AG20443 (cell line): Measurements from ENCODE around the gene SLC16A12.
"Not testable (repeated sequence)": the region's sequence is repeated elsewhere in the genome, so short reads cannot be mapped to it uniquely, and the experiment has no call there.

Experiments used
- DNase-seq: peaks from one replicate; pipeline ENCODE4 v3.0.0; 2012; ENCODE audit warnings: low spot score, mixed read lengths

The SLC16A12 gene

DNA sequence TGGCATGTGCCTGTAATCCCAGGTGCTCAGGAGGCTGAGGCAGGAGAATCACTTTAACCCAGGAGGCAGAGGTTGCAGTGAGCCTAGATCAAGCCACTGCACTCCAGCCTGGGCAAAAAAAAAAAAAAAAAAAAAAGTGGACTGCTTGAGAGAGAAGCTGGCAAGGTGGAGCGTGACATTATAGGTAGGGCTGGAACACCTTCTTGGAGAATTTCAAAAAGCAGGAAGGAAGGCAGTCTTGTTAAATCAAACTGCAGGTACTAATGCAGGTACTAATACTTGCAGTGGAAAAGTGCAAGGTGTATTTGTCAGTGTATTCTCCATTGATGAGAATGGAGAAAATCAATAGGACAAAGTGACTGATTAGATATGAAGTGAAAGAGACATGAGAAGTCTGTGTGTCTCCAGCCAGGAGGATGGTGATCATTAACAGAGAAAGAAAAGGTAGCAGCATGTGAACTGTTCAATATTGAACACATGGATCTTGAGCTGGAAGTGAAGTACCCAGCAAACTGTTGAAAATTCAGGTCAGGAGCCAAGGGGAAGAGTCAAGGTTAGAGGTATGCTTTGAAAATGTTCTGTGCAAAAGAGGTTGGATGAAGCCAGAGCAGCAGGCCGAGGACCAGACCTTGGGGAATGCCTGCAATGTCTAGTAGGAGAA is 12.6 kb upstream of the SLC16A12 start:
- DNase-seq = no peak

- DNase-seq = not testable (repeated sequence)
These were observed 11.3 kb upstream of the SLC16A12 start for GRCh38 chr10:89546651-89547050.

DNA sequence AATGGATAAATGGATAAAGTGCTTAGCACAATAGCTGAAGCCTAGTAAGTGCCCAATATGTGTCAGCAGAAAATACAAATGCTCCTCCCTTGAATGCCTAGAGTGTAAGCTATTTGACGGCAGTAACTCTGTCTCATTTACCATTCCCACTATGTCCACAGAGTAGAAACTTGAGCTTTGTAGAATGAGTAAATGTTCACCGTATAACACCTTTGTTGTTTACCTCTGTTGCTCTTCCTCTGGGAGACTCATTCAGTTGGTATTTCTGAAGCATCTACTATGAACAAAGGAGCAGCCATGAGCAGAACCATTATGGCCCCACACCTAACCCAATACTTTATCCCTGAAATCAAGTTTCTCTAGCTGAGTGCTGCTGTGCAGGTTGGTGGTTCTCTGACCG is 8.4 kb upstream of the SLC16A12 start:
- no peak for DNase-seq

GRCh38 chr10:89540420-89540949 is 5.1 kb upstream of the SLC16A12 start:
- DNase-seq = peak; percentile 39

GRCh38 chr10:89537364-89537763 is 2.0 kb upstream of the SLC16A12 start:
- no peak for DNase-seq

DNA sequence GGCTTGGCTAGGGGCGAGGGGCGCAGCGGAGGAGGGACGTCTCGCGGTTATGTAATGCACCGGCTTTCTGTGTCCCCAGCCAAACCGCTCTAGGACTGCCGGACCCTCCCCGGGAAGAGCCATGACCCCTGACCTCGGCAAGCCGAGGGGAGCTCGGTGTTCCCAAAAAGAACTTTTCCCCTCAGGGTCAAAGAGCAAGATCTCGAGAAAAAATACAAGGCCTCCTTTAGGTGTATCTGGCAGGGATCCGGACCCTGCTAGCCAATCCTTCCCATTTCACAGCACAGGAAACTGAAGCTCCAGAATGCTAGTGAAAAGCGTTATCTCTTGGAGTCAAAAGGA is 590 bp upstream of the SLC16A12 start:
- no peak for DNase-seq

DNA sequence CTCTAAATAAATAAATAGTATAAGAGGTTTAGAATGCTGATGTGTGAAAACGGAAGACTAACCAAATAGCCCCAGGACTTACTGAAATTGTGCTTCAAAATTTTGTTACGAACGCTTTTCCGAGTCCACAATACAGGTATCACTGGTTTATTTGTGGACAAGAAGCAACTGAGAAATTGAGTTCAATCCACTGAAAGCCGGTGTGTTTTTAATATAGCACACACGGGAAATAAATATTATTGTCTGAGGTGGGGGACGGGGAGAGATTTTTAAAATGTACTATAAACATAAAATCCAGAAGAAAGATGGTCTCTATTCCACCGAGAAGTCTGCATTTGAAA is 598 bp downstream of the SLC16A12 start:
- no peak for DNase-seq

GRCh38 chr10:89532476-89532875 is 2.9 kb downstream of the SLC16A12 start:
- DNase-seq = no peak

DNA sequence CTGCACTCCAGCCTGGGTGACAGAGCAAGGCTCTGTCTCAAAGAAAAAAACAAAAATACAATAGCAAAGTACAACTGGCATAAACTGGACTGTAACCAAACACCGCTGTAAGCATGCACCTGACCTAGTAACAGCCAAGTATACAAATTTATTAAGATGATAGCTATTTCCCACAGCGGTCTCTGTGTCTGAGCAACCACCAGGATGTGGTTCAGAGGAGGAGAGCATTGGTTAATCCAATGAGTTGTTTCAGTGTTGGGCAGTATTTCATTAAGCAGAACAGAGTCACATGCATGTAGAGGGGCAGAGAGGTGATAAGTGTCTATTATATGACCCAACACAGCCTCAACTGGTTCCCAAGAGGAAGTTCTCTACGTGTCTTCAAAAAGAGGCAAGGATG is 4.0 kb downstream of the SLC16A12 start:
- no peak for DNase-seq

- DNase-seq = not testable (repeated sequence)
These were observed 5.7 kb downstream of the SLC16A12 start for GRCh38 chr10:89529711-89530110.

- no peak for DNase-seq
These were observed 9.0 kb downstream of the SLC16A12 start for GRCh38 chr10:89526358-89526757.

DNA sequence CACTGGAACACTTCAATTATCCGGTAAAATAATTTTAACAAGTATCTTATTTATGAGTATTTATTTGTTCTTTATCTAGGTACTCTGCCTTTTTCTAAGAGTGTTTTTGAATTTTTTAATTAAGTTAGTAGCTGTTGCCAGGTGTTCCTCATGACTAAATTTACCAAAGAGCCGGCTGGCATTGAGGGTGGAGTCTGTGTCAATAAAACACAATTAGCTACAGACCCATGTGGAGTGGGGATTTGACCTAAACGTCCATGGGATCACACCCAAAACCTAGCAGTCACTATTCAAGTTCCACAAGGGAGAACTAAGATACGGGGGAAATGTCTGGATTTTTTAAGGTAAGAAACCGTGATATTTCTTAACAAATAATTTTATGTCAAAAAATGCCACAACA is 9.8 kb downstream of the SLC16A12 start:
- no peak for DNase-seq

DNA sequence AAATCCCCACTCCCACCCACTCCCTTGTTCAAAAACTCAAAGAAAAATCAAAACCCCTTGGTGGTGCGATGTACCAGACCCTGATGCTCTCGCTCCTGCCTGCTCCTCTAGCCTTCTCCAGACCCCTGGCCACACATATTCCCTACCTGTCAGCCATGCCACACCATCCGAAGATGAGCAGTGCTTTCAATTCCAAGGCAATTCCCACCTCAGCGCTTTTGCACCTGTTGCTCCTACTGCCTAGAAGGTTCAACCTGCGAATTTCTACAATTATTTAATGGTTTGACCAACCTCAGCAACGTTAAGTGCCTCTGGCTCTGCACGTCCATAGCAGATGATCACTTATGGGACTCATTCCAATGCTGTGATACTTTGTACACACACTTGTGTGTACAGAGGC is 11.1 kb downstream of the SLC16A12 start:
- no peak for DNase-seq

DNA sequence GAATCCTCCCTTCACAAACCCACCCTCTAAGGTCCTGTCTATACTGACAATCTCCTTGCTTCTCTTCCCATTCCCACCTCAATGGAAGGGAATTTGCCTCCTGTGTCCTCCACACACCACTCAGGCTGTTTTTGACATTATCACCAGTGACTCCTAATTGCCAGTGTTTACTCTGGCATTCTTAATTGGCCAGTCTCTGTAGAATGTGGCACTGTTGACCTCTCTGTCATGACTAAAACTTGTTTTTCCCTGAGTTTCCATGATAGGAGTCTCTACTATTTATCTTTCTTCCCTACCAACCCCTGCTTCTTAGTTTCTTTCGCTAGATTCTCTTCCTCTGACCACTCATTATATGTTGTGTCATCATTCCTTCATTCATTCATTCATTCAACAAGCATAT is 12.1 kb downstream of the SLC16A12 start:
- no peak for DNase-seq

- DNase-seq = no peak
These were observed 12.9 kb downstream of the SLC16A12 start for GRCh38 chr10:89522463-89522862.

DNA sequence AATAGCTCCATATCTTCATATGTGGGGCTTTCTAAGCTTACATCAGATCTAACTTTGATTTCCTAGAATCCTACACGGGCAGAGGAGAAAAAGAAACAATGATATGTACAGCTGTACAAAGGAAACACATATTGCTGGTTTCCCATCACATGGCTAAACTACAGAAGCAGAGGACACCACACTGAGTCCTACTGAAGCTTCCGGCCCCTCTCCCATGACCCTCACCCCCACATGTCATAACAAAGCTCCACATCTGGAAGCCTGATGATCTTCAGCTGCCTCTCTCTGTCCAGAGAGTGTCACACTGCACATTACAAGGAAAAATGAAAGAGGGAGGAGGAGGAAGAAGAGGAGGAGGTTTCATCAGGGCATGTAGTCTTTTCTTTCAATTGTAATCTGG is 14.0 kb downstream of the SLC16A12 start:
- DNase-seq = no peak

DNA sequence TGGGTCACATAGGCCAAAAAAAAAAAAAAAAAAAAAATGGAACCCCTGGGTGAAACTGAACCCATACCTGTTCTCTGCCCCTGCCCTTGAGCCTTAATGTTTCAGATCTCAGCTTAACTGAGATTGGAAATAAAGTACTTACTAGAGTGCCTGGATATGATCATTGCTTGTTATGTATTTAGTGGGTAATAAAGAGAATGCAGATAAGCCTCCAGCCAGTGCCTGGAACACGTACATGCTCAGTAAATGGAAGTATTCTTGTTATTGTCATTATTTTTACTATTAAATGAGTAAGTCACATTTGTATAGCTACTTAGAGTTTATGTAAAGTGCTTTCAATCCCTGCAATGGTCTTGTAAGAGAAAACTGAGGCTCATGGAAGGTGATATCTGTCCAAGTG is 14.7 kb downstream of the SLC16A12 start:
- no peak for DNase-seq

DNA sequence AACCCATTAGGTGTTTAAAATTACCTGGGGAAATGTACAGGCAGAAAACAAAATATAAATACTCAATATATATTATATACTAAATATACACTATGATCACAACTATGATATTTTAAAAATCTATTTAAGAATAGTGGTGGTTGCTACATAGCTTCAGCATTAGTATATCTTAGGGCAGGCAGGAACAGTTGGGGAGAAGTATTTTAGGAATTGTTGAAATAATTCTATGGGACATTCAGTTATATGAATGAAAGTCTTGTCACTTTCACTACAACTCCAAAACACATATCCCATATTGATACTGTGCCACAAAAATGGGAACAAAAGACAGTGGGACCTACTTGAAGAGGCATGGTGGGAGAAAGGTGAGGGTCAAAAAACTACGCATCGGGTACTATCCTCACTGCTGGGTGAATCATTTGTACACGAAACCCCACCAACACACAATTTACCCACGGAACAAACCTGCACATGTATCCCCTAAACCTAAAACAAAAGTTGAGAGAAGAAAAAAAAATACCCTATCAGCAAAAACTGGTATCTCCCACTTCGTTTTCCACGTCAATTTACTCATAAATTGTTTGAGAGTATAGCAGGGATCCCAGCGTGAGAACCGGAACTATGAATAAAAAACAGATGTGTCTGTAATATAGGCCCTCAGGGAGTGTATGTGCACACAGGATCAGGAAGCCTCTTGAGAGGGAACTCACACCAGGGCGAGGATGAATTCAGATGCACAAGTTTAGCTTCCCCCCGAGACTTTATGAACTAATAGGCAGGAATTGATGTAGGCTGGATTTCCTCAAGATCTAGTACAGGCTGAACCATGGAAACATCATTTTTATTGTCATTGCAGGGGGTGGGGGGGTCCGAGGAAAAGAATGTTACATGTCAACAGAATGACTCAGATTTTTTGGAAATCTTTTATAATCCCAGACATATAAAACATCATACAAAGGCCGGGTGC is 16.2 kb downstream of the SLC16A12 start:
- peak; percentile 62 for DNase-seq

DNA sequence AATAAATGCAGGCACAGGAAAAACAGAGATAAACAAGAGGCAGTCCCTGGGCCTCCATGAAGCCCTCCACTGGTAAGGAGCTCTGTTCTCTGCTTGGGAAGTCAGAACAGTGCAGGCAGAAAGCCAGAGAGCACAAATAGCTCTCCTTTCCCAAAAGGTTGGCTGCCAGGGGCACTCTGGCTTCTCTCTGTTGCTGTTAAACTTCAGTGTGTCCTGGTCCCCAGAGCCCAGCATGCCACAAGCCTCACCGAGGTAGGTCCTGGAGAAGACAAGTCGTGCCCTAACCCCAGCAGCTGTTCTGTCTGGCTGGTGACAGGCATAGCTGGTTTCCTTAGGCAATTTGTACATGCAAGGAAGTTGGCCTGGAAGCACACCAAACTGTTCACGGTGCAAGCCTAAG is 17.3 kb downstream of the SLC16A12 start:
- no peak for DNase-seq

DNA sequence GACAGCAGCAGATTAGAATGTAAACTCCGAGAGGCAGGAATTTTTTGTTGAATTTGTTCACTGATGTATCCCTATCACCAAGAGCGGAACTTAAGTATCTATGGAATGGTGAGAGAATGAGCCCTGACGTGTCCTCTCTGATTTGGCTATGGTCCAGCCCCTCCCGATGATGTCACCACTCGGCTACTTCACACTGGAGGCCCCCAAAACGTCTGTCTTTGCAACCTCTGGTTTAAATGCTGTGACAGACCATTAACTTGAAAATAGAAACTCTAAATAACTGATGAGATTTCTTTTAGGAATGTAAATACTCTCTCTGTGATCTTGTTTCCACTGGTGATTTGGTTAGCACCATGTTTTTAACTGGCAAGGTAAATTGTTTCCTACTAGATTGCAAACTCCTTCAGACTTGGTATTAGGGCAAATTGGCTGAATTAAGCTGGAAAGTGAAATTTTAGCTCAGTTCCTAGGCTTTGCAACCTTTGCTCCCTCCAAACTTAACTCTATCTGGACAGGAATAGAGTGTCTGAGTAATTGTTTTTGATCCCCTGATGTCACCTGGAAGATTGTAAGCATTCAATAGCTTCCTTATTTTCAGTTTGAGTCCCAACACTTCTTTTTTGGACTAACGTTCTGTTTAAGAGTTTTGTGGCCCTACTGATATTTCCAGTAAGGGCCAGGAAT is 19.1 kb downstream of the SLC16A12 start:
- DNase-seq = peak; percentile 80

GRCh38 chr10:89515031-89515841 is 20.2 kb downstream of the SLC16A12 start:
- peak; percentile 93 for DNase-seq

DNA sequence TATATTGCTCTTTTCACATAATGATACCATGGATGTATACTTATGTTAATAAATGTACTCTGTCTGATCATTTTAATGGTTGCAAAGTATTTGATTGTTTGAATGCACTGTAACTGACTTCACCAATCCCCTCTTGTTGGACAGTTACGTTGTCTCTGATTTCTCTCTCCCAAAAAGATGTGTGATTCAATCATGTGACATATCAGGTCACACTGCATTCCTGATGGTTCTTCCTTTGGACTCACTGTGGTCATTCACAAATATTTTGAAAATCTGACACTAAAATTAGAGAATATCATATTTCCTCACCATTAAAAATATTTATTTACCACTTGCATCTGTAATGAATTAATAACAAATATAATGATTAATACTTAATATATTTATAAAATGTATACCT is 22.2 kb downstream of the SLC16A12 start:
- no peak for DNase-seq
